GM18517 (cell line): Measurements from ENCODE around the gene PCLO.
"Not testable (repeated sequence)": the region's sequence is repeated elsewhere in the genome, so short reads cannot be mapped to it uniquely, and the experiment has no call there.

Experiments
- ATAC-seq: cut with Tn5 transposase; IDR thresholded peaks from one replicate; pipeline ENCODE4 v1.9.1; 2021; ENCODE audit warnings: mild to moderate bottlenecking, moderate library complexity; ENCODE audit not compliant: unreplicated experiment

PCLO gene

DNA sequence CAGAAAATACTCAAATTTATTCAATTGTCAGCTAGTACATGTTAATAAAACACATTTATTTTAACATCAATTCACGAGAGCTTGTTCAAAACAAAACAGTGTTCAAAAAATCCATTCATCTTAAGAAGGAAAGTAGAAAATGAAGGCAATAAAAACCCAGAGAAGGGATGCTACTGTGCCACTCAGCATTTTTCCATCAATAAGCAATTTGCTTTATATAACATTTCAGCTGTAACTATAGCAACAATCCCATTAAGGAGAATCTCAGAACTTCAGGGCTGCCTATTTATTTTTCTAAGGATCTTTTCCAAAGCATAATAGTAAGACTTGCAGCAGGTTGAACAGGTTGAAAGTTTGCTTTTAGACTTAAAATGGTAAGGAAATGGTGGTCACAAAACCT lies 190.5 kb downstream of the PCLO start:
- ATAC-seq = no peak

- no peak for ATAC-seq
Observed at GRCh38 chr7:82965088-82966036, 197.3 kb downstream of the PCLO start.

- peak; percentile 83 for ATAC-seq
Observed at GRCh38 chr7:82964150-82964882, 198.4 kb downstream of the PCLO start.

DNA sequence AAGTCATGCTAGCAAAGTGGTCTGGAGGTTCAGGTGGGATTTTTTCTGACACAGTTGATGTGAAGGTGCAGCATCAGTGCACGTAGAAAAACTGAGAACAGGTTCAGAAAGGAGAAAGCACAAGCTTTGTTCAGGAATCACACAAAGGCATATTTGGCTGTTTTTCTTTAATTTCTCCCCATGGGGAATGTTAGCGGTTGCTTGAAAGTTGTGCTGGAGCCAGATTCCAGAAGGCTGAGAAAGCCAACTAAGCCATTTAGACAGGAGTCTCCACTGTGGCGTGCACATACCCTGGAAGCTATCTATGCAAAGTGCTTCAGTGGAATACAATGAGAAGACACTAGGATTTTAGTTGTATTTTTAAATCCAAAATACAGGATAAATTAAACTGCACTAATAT lies 201.4 kb downstream of the PCLO start:
- ATAC-seq = no peak

- ATAC-seq = no peak
Observed at GRCh38 chr7:82959528-82959927, 203.2 kb downstream of the PCLO start.

- no peak for ATAC-seq
Observed at GRCh38 chr7:82957521-82957920, 205.2 kb downstream of the PCLO start.

DNA sequence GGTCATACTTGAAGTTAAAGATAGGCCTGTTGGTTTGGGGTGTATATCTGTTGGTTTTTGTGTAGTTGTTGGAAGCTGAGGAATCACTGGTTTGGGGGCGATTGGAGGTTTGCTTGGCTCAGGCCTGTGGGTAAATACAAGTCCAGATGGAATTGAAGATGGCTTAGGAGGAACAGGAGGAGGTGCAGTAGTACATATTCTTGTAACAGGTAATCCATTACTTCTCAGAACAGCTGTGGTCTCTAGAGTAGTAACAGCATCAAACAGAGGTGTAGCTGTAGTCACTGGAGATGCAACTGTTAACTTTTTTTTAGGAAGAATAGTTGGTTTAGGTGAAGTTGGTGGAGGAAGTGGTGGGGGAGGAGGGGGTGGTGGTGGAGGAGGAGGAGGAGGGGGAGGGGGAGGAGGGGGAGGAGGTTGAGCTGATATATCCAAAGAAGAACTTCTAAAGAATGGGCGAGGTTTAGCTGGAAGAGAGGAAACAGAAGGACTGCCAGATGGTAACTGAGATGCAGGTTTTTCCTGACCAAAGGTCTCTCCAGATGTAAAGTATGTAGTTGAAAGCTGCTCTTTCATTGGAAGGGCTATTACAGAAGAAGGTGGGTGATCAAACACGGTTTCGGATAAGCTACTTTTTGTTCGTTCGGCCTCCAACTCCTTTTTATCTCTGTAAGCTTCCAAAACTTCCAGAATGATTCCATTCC lies 209.2 kb downstream of the PCLO start:
- no peak for ATAC-seq

DNA sequence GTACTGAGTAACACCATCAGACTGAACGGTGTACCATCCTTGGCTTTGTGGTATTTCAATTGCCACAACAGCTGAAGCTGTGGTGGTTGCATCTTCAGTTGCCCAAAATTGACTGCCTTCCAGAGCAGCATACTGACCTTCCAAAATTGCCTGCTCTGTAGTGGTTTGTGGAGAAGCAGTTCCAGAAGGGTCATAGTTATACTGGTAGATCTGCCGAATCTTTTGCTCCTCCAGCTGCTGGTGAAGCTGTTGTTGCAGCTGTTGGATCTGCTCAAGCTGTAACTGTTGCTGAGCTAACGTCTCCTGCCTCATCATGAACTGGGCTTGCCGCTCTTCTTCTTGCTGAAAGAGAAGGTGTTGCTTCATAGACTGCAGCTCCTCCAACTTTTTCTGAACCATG lies 212.2 kb downstream of the PCLO start:
- no peak for ATAC-seq

- no peak for ATAC-seq
Observed at GRCh38 chr7:82945480-82945879, 217.2 kb downstream of the PCLO start.

GRCh38 chr7:82945056-82945455 lies 217.6 kb downstream of the PCLO start:
- ATAC-seq = no peak

- ATAC-seq = no peak
Observed at GRCh38 chr7:82932516-82932915, 230.2 kb downstream of the PCLO start.

GRCh38 chr7:82926477-82926876 lies 236.2 kb downstream of the PCLO start:
- ATAC-seq = no peak

DNA sequence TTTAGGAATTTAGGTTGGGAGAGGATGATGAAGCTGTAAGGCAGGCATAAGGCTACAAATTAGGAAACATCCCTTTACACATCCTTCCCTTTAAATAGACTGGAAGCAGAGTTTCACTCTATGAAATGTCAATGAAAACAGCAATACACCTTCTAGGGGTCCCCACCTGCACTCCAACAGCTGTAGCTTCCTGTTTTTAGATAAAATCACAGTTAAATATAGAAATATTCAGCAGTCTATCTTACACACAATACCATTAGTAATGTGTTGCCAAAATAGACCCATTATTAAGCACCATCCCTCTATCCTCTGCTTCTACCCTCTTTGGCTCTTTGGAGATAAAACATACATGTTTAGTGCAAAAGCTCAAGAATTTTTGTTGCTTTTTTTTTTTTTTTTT lies 237.4 kb downstream of the PCLO start:
- ATAC-seq = no peak

- no peak for ATAC-seq
Observed at GRCh38 chr7:82906502-82906901, 256.2 kb downstream of the PCLO start.

DNA sequence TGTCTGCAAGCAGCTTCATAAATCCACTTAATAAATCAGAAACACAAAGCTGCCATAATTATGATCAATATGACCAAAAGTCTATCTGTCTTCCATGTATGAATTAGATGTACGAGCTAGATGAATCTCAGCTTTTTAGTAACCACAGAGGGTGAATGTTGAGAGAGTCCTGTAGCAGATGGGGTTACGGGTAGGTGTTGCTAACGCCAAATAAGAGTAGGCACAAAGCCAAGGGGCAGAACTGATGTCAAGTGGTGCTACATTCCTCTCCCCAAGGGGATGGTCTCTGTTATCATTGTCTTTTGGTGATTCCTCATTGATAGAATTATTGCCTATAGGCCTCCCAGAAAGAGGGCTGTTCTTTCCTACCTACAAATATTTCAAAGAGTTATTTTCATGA lies 257.8 kb downstream of the PCLO start:
- no peak for ATAC-seq

GRCh38 chr7:82901098-82901497 lies 261.6 kb downstream of the PCLO start:
- not testable (repeated sequence) for ATAC-seq

DNA sequence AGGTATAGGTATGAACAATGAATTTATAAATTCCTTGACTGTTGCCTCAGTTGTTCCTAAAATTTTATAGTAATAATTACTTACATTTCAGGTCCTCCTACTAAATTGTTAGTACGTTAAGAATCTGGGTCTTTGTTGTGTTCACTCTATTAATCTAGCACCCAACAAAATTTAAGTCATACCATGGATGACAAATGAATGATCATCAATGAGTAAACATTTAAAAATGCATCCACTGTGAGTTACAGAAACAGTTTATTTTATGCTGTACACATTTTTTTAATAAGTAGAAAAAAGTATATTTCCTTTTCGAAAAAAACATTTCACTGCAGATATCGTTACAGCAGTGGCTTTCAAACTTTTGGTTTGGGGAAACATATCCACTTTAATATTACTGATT lies 265.2 kb downstream of the PCLO start:
- no peak for ATAC-seq

DNA sequence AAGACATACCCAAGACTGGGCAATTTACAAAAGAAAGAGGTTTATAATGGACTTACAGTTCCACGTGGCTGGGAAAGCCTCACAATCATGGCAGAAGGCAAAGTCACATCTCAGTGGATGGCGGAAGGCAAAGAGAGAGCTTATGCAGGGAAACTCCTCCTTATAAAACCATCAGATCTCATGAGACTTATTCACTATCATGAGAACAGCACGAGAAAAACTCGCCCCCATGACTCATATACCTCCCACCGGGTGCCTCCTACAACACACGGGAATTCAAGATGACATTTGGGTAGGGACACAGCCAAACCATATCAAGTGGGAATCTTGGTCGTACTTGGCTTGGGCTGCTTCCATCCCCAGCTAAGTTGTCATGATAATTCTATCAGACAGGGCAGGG lies 268.3 kb downstream of the PCLO start:
- not testable (repeated sequence) for ATAC-seq

DNA sequence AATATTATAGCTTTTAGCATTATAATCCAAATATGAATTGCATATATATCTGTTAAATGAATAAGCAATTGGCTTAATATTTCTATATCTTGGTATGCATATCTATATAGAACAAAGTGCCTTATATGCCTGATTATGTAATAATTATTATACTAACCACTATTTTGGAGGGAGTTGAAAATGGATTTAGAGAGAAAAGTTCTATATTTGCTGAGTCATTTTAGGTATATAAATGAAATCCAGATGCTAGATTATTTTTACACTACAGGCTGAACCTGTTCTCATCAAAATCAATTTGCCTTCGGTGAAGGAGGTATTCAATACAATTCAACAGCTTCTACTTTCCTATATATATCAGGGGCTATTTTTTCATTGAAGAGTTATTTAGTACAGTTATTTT lies 276.4 kb downstream of the PCLO start:
- no peak for ATAC-seq

DNA sequence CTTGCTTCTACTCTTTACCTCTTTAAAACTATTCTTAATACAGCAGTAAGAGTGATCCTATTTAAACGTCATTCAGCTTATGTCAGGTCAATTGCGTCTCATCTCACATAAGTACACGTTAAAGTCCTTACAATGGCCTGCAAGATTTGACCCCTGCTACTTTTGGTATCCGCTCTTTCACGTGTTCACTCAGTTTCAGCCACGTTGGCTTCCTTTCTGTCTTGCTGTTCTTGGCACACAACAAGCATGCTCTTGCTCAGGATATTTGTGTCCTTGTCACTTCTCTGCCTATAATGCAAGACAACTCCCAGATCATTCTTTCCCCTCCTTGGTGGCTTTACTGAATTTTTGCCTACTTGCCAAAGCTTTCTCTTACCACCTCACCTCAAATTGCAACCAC lies 296.8 kb downstream of the PCLO start:
- no peak for ATAC-seq

GRCh38 chr7:82859106-82859850 lies 303.4 kb downstream of the PCLO start:
- ATAC-seq = no peak
